KMS-11 (cell line): ENCODE results near the gene ADH4.
"Not testable (repeated sequence)": the region's sequence is repeated elsewhere in the genome, so short reads cannot be mapped to it uniquely, and the experiment has no call there.

Experiments
- H2AFZ ChIP-seq: fragments of 200-600 bp; sonication (generic); 2 replicates; pipeline ENCODE4 v1.6.1; 2016; ENCODE audit warnings: antibody characterized with exemption, mixed run types, low read depth
- H3K27ac ChIP-seq: fragments of 200-600 bp; sonication (generic); 2 replicates; pipeline ENCODE4 v1.6.1; 2016; ENCODE audit warnings: mild to moderate bottlenecking, mixed run types
- H3K27me3 ChIP-seq: fragments of 200-600 bp; sonication (generic); 2 replicates; pipeline ENCODE4 v1.6.1; 2017; ENCODE audit warnings: mild to moderate bottlenecking, low read depth, mixed run types, moderate library complexity; ENCODE audit not compliant: insufficient read depth
- H3K36me3 ChIP-seq: fragments of 200-600 bp; sonication (generic); 2 replicates; pipeline ENCODE4 v1.6.1; 2017; ENCODE audit warnings: mild to moderate bottlenecking, mixed run types; ENCODE audit not compliant: insufficient read depth
- H3K4me1 ChIP-seq: fragments of 200-600 bp; sonication (generic); 2 replicates; pipeline ENCODE4 v1.6.1; 2016; ENCODE audit warnings: mild to moderate bottlenecking, low read depth, mixed run types; ENCODE audit not compliant: poor library complexity, severe bottlenecking
- H3K4me2 ChIP-seq: fragments of 200-600 bp; sonication (generic); 2 replicates; pipeline ENCODE4 v1.7.0; 2016; ENCODE audit warnings: mild to moderate bottlenecking, mixed run types
- H3K4me3 ChIP-seq: fragments of 200-600 bp; sonication (generic); IDR thresholded peaks from 2 replicates; pipeline ENCODE4 v1.6.1; 2017; ENCODE audit warnings: low read depth, low read length, mixed read lengths; ENCODE audit not compliant: insufficient read depth
- H3K79me2 ChIP-seq: fragments of 200-600 bp; sonication (generic); 2 replicates; pipeline ENCODE4 v1.6.1; 2016; ENCODE audit warnings: low read depth, mixed run types; ENCODE audit not compliant: insufficient read depth
- H3K9ac ChIP-seq: fragments of 200-600 bp; sonication (generic); 2 replicates; pipeline ENCODE4 v1.6.1; 2016; ENCODE audit warnings: mild to moderate bottlenecking, mixed run types
- H4K20me1 ChIP-seq: fragments of 200-600 bp; sonication (generic); 2 replicates; pipeline ENCODE4 v1.6.1; 2016; ENCODE audit warnings: mild to moderate bottlenecking, mixed run types; ENCODE audit not compliant: insufficient read depth
- TF ChIP-seq, protein P1 (sequence below): fragments of 200-600 bp; sonication (generic); conservative IDR thresholded peaks from 2 replicates; pipeline ENCODE4 v1.6.1; 2017; ENCODE audit warnings: low read depth, mild to moderate bottlenecking, antibody characterized with exemption, low read length, moderate library complexity, mixed read lengths

ADH4 gene

DNA sequence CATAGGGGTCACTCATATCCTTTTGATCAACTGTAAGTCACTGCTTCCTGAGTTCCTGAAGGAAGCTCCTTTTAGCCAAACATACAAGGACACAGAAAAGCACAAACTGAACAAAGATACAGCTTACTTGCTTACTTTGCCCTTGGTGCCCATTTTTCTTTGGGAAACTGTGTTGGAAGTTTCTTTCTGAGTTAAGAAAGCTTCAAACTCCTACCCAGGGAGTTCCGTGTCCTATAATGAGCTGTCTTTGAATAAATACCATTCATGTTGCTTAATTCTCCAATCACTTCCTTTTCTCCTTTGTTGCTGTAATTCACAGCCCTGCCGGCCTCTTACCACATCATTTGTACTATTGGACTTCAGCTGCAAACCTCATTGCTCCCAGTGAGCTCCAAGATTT is at the start of gene ADH4:
Gene ADH4 (minus strand): TSS at position 228 of the 400 bp plus-strand sequence. CDS start 75 bp downstream, at position 153.
- H4K20me1 ChIP-seq, result no peaks in the 10 kb centered on the region
- TF ChIP-seq, protein P1, sequence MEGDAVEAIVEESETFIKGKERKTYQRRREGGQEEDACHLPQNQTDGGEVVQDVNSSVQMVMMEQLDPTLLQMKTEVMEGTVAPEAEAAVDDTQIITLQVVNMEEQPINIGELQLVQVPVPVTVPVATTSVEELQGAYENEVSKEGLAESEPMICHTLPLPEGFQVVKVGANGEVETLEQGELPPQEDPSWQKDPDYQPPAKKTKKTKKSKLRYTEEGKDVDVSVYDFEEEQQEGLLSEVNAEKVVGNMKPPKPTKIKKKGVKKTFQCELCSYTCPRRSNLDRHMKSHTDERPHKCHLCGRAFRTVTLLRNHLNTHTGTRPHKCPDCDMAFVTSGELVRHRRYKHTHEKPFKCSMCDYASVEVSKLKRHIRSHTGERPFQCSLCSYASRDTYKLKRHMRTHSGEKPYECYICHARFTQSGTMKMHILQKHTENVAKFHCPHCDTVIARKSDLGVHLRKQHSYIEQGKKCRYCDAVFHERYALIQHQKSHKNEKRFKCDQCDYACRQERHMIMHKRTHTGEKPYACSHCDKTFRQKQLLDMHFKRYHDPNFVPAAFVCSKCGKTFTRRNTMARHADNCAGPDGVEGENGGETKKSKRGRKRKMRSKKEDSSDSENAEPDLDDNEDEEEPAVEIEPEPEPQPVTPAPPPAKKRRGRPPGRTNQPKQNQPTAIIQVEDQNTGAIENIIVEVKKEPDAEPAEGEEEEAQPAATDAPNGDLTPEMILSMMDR, result no peak
- no peaks in the 10 kb centered on the region for H3K79me2 ChIP-seq
- H3K36me3 ChIP-seq, result no peaks in the 10 kb centered on the region
- H3K9ac ChIP-seq, result no peak within 1 kb of the TSS
- H3K27me3 ChIP-seq, result no peaks in the 10 kb centered on the region
- no peak within 1 kb of the TSS for H3K27ac ChIP-seq
- H3K4me3 ChIP-seq, result no peak within 1 kb of the TSS
- H2AFZ ChIP-seq, result no peak within 1 kb of the TSS
- no peak within 1 kb of the TSS for H3K4me2 ChIP-seq
- H3K4me1 ChIP-seq, result no peaks in the 10 kb centered on the region

GRCh38 chr4:99190336-99190735 is 46.2 kb upstream of the ADH4 start:
- no peaks in the 10 kb centered on the region for H3K36me3 ChIP-seq
- TF ChIP-seq, protein P1, result no peak
- no peak overlapping the region for H3K27ac ChIP-seq

GRCh38 chr4:99189900-99190299 is 45.8 kb upstream of the ADH4 start:
- H3K4me1 ChIP-seq, H3K27me3 ChIP-seq, H2AFZ ChIP-seq, H3K4me2 ChIP-seq, H3K4me3 ChIP-seq, H3K79me2 ChIP-seq, H3K27ac ChIP-seq, H3K36me3 ChIP-seq, H3K9ac ChIP-seq, H4K20me1 ChIP-seq: not testable (repeated sequence)

More at GRCh38 chr4:99190336-99190735, 46.2 kb upstream of the ADH4 start:
- Histone ChIP-seq H3K9ac (no peak overlapping the region), H4K20me1 (no peaks in the 10 kb centered on the region), H3K79me2 (no peaks in the 10 kb centered on the region), H3K27me3 (no peaks in the 10 kb centered on the region), H3K4me1 (no peaks in the 10 kb centered on the region), H2AFZ (no peak overlapping the region), H3K4me2 (no peak overlapping the region), H3K4me3 (no peak overlapping the region)

GRCh38 chr4:99186029-99186428 is 41.9 kb upstream of the ADH4 start:
- no peaks in the 10 kb centered on the region for H3K79me2 ChIP-seq
- H4K20me1 ChIP-seq, result no peaks in the 10 kb centered on the region
- H3K4me3 ChIP-seq, result no peak overlapping the region
- H3K4me2 ChIP-seq, result no peak overlapping the region
- TF ChIP-seq, protein P1, result no peak
- H3K9ac ChIP-seq, result no peak overlapping the region
- no peaks in the 10 kb centered on the region for H3K4me1 ChIP-seq
- H2AFZ ChIP-seq, result no peak overlapping the region
- no peak overlapping the region for H3K27ac ChIP-seq
- H3K27me3 ChIP-seq, result no peaks in the 10 kb centered on the region
- H3K36me3 ChIP-seq, result no peaks in the 10 kb centered on the region

DNA sequence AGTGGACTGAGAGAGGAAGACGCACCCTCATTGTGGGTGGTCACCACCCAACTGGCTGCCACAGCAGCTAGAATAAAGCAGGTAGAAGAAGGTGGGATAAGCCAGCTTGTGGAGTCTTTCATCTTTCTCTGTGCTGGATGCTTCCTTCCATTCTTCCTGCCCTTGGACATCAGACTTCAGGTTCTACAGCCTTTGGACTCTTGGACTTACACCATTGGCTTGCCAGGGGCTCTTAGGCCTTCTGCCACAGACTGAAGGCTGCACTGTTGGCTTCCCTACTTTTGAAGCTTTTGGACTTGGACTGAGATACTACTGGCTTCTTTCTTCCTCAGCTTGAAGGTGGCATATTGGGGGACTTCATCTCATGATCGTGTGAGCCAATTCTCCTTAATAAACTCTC is 41.5 kb upstream of the ADH4 start:
- no peak overlapping the region for H3K4me3 ChIP-seq
- TF ChIP-seq, protein P1, result no peak
- no peak overlapping the region for H2AFZ ChIP-seq
- no peak overlapping the region for H3K9ac ChIP-seq
- no peak overlapping the region for H3K4me2 ChIP-seq
- no peaks in the 10 kb centered on the region for H3K4me1 ChIP-seq
- no peaks in the 10 kb centered on the region for H4K20me1 ChIP-seq
- no peaks in the 10 kb centered on the region for H3K36me3 ChIP-seq
- no peaks in the 10 kb centered on the region for H3K79me2 ChIP-seq
- no peak overlapping the region for H3K27ac ChIP-seq
- H3K27me3 ChIP-seq, result no peaks in the 10 kb centered on the region
